Measurements from ENCODE around the gene SRI.
"Not testable (repeated sequence)": the region's sequence is repeated elsewhere in the genome, so short reads cannot be mapped to it uniquely, and the experiment has no call there.

- TF ChIP-seq CTCF (IDR thresholded peaks at IDR 0.05; ENCODE audit: poor library complexity); EZH2 (IDR thresholded peaks at IDR 0.05; ENCODE audit: borderline replicate concordance); EZH2phosphoT487 (IDR thresholded peaks at IDR 0.05; ENCODE audit: low read depth, severe bottlenecking, unreplicated experiment): not testable (repeated sequence)
Observed at GRCh38 chr7:88264987-88265386, 45.1 kb upstream of the SRI start.
